OCI-LY7 (cell line): Measurements from ENCODE around the gene SLC2A6.

ENCODE experiments used
- CTCF ChIP-seq: fragments of 200-600 bp; sonication (generic); conservative IDR thresholded peaks from 2 replicates; pipeline ENCODE4 v1.5.1; 2014; ENCODE audit warnings: mild to moderate bottlenecking, antibody characterized with exemption, low read length, moderate library complexity, mixed read lengths
- EZH2phosphoT487 ChIP-seq: fragments of 200-600 bp; sonication (generic); IDR thresholded peaks from 2 replicates; pipeline ENCODE4 v1.6.1; 2018; ENCODE audit warnings: low read depth, borderline replicate concordance, mild to moderate bottlenecking, mixed run types, antibody characterized with exemption, low read length, moderate library complexity, mixed read lengths

GRCh38 chr9:133426011-133426410 is 52.9 kb downstream of the SLC2A6 start:
- no peak for TF ChIP-seq CTCF
- no peak for TF ChIP-seq EZH2phosphoT487
